HG03159 (cell line): ENCODE data around the gene HSP90AB1.
A peak's percentile ranks its signal among the peaks of the same experiment; 100 is the strongest.
"Not testable (repeated sequence)": the region's sequence is repeated elsewhere in the genome, so short reads cannot be mapped to it uniquely, and the experiment has no call there.

Experiments used
- ATAC-seq: cut with Tn5 transposase; IDR thresholded peaks from one replicate; pipeline ENCODE4 v1.9.1; 2021; ENCODE audit warnings: mild to moderate bottlenecking, moderate library complexity; ENCODE audit not compliant: unreplicated experiment

Gene HSP90AB1

GRCh38 chr6:44222486-44223318 lies 24.2 kb upstream of the HSP90AB1 start:
- no peak for ATAC-seq

- ATAC-seq: peak; percentile 51
Measured at GRCh38 chr6:44223319-44224028, 23.4 kb upstream of the HSP90AB1 start, which contains the start of gene SLC29A1. Gene SLC29A1, plus strand, starts transcription at chr6:44223595. Its CDS starts 3,719 bp downstream, at chr6:44227314.

GRCh38 chr6:44224029-44224964 lies 22.6 kb upstream of the HSP90AB1 start:
- peak; percentile 15 for ATAC-seq

GRCh38 chr6:44224965-44225305 lies 22.0 kb upstream of the HSP90AB1 start:
- ATAC-seq: no peak

GRCh38 chr6:44225579-44226325 lies 21.1 kb upstream of the HSP90AB1 start:
- ATAC-seq: no peak

- no peak for ATAC-seq
Measured at GRCh38 chr6:44226368-44227147, 20.3 kb upstream of the HSP90AB1 start.

GRCh38 chr6:44227148-44227793 lies 19.6 kb upstream of the HSP90AB1 start:
- ATAC-seq: no peak

- ATAC-seq: no peak
Measured at GRCh38 chr6:44228031-44228430, 18.9 kb upstream of the HSP90AB1 start.

GRCh38 chr6:44228433-44228832 lies 18.5 kb upstream of the HSP90AB1 start:
- ATAC-seq: no peak

GRCh38 chr6:44228836-44229235 lies 18.1 kb upstream of the HSP90AB1 start:
- no peak for ATAC-seq

GRCh38 chr6:44229376-44230033 lies 17.4 kb upstream of the HSP90AB1 start:
- ATAC-seq: no peak

- no peak for ATAC-seq
Measured at GRCh38 chr6:44230034-44230675, 16.7 kb upstream of the HSP90AB1 start.

GRCh38 chr6:44231426-44231825 lies 15.5 kb upstream of the HSP90AB1 start:
- not testable (repeated sequence) for ATAC-seq

GRCh38 chr6:44232676-44233566 lies 14.0 kb upstream of the HSP90AB1 start:
- ATAC-seq: no peak

GRCh38 chr6:44233567-44234100 lies 13.3 kb upstream of the HSP90AB1 start:
- ATAC-seq: no peak

- no peak for ATAC-seq
Measured at GRCh38 chr6:44234101-44235025, 12.5 kb upstream of the HSP90AB1 start.
